Stimulated activated CD8-positive, alpha-beta memory T cell treated with anti-CD3 and anti-CD28 coated beads, Interleukin-15, amount 100 ng/mL, for 48 hours (primary cell): Measurements from ENCODE around the gene KIRREL3.

Experiments
- DNase-seq, 2 donors: peaks; one replicate each; pipeline ENCODE4 v3.0.0-alpha.2; 2020; ENCODE audit warnings: low read depth in 2 of 2

The KIRREL3 gene

GRCh38 chr11:126710804-126711399 is 289.7 kb downstream of the KIRREL3 start:
- no peak for DNase-seq

GRCh38 chr11:126707498-126707897 is 293.1 kb downstream of the KIRREL3 start:
- DNase-seq = no peak

GRCh38 chr11:126704096-126704495 is 296.5 kb downstream of the KIRREL3 start:
- no peak for DNase-seq

GRCh38 chr11:126703662-126704061 is 296.9 kb downstream of the KIRREL3 start:
- DNase-seq = no peak

GRCh38 chr11:126702987-126703386 is 297.6 kb downstream of the KIRREL3 start:
- no peak for DNase-seq

GRCh38 chr11:126702165-126702720 is 298.3 kb downstream of the KIRREL3 start:
- no peak for DNase-seq

GRCh38 chr11:126701520-126701897 is 299.1 kb downstream of the KIRREL3 start:
- no peak for DNase-seq

GRCh38 chr11:126700768-126701519 is 299.6 kb downstream of the KIRREL3 start:
- DNase-seq = no peak

GRCh38 chr11:126698576-126698975 is 302.0 kb downstream of the KIRREL3 start:
- no peak for DNase-seq

- DNase-seq = no peak
Measured at GRCh38 chr11:126697936-126698335, 302.6 kb downstream of the KIRREL3 start.

GRCh38 chr11:126696982-126697381 is 303.6 kb downstream of the KIRREL3 start:
- no peak for DNase-seq

GRCh38 chr11:126695293-126695692 is 305.3 kb downstream of the KIRREL3 start:
- DNase-seq = no peak

- no peak for DNase-seq
Measured at GRCh38 chr11:126694065-126694625, 306.4 kb downstream of the KIRREL3 start.

- no peak for DNase-seq
Measured at GRCh38 chr11:126687477-126687876, 313.1 kb downstream of the KIRREL3 start.

- DNase-seq = no peak
Measured at GRCh38 chr11:126686938-126687337, 313.6 kb downstream of the KIRREL3 start.

- no peak for DNase-seq
Measured at GRCh38 chr11:126683766-126684728, 316.5 kb downstream of the KIRREL3 start.

- DNase-seq = no peak
Measured at GRCh38 chr11:126682590-126682989, 318.0 kb downstream of the KIRREL3 start.

- no peak for DNase-seq
Measured at GRCh38 chr11:126680700-126681099, 319.9 kb downstream of the KIRREL3 start.

- no peak for DNase-seq
Measured at GRCh38 chr11:126680131-126680530, 320.4 kb downstream of the KIRREL3 start.

- DNase-seq = no peak
Measured at GRCh38 chr11:126679033-126679432, 321.5 kb downstream of the KIRREL3 start.

GRCh38 chr11:126676536-126676935 is 324.0 kb downstream of the KIRREL3 start:
- no peak for DNase-seq

- no peak for DNase-seq
Measured at GRCh38 chr11:126673319-126673718, 327.3 kb downstream of the KIRREL3 start.
